ENCODE results near the gene PAX5.

GRCh38 chr9:36881316-36881715 is 152.8 kb downstream of the PAX5 start:
- TF ChIP-seq ZNF239 (tag by site-specific recombination; IDR thresholded peaks at IDR 0.05) (no peak), CTCF (tag by site-specific recombination; IDR thresholded peaks at IDR 0.05) (no peak), ZNF610 (tag by site-specific recombination; IDR thresholded peaks at IDR 0.05; ENCODE audit: borderline replicate concordance) (no peak), ZNF23 (tag by site-specific recombination; IDR thresholded peaks at IDR 0.05; ENCODE audit: borderline replicate concordance) (no peak), ZNF211 (tag by site-specific recombination; IDR thresholded peaks at IDR 0.05; ENCODE audit: low read depth) (no peak)

All from HEK293 (cell line).